ENCODE measurements around the gene ZNF549.

The ZNF549 gene

DNA sequence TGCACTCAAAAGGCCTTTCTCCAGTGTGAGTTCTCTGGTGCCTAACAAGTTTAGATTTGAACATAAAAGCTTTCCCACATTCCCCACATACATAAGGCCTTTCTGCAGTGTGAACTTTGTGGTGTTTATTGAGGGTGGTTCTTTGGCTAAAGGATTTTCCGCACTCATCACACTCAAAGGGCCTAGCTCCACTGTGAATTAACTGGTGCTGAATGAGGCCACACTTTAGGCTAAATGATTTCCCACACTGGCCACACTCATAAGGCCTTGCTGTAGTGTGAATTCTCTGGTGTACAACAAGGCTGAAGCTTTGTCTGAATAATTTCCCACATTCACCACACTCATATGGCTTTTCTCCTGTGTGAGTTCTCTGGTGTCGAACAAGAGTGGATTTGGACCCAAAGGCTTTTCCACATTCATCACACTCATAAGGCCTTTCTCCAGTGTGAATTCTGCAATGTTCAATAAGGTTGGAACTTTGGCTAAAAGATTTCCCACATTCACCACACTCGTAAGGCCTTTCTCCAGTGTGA, 45.3 kb downstream of the ZNF549 start:
- Histone ChIP-seq H3K4me3 (peak overlapping the region; percentile 18), H3K27ac (no peak overlapping the region)
- no peak for TF ChIP-seq CTCF (IDR thresholded peaks at IDR 0.05)
- DNase-seq (ENCODE audit: low spot score): no peak

DNA sequence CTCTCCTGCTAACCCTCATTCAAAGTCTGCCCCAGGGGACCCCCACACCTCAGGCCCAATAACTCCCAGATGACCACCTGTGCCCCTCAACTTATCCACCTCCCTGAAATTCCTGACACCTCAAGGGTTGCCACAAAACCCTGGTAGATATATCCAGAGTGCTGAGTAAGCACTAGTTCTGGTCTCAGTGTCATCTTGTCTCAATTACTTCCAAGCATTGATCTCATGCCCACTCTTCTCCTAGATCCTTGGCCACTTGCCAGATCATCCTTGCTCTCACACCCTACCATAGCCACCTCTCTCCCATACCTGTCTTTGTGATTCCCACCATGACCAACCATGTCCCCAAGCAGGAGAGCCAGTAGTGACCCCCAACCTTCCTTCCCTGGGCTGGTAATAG, 49.5 kb downstream of the ZNF549 start:
- no peak for DNase-seq (ENCODE audit: low spot score)
- H3K4me3 ChIP-seq: peak overlapping the region; percentile 25
- H3K27ac ChIP-seq: no peak overlapping the region
- no peak for TF ChIP-seq CTCF (IDR thresholded peaks at IDR 0.05)

- DNase-seq (ENCODE audit: low spot score): peak; percentile 97
- peak within 1 kb of the TSS; percentile 43 to 82 for H3K27ac ChIP-seq
- TF ChIP-seq CTCF (IDR thresholded peaks at IDR 0.05): no peak
- H3K4me3 ChIP-seq: peak within 1 kb of the TSS; percentile 98
Measured at GRCh38 chr19:57578487-57579205, 51.5 kb downstream of the ZNF549 start, which contains the start of gene ZNF416. ZNF416 (minus strand) TSS chr19:57578911; CDS start chr19:57578704, 207 bp downstream.

- Histone ChIP-seq H3K4me3 (peak overlapping the region; percentile 89), H3K27ac (no peak overlapping the region)
- no peak for TF ChIP-seq CTCF (IDR thresholded peaks at IDR 0.05)
- no peak for DNase-seq (ENCODE audit: low spot score)
Measured at GRCh38 chr19:57583104-57583520, 56.0 kb downstream of the ZNF549 start.

DNA sequence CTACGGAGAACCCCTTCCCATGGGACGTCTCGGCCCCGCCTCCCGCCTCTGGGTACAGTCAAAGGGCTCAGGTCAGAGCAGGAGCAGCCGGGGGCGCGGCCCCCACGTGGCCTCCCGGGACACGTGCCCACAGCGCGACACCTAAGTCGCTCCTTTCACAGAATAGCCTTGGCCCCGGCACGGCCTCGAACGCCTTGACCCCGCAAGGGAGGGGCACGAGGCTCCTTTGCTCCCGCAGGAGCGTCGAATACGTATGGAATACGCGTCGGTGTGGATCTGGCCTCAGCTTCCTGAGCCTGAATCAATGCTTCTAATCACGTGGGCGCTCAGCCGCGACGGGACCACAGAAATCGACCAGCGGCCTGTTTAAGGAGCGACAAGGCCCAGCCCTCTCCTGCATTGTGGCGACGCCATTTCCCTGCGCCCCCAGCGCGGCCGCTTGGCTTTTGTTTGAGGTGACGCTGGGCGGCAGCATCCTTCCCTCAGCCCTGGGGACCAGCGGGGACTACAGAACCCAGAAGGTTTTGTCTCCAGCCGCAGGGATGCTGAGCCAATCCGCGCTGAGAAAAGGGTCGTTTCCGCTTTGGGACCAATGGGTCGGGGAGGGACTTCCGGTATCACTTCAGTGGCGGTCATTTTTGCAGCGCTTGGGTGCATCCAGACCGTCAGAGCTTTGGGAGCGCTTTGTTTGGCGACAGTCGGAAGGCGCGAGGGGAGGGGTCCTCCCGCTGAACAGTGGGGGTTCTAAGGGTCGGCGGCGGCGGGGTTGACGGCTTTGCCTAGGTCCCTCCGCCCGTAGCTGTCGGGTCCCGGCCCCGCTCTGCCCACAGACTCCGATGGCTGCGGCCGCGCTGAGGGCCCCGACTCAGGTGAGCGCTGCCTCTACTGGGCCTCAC, 56.6 kb downstream of the ZNF549 start, which contains the start of gene ZIK1:
Gene ZIK1, plus strand, starts transcription at position 625 of the 896 bp plus-strand sequence. Its CDS starts 212 bp downstream, at position 837.
- peak; percentile 91 for DNase-seq (ENCODE audit: low spot score)
- Histone ChIP-seq H3K27ac (peak within 1 kb of the TSS in 1 of 2 donors; percentile 46), H3K4me3 (peak within 1 kb of the TSS; percentile 89)
- TF ChIP-seq CTCF (IDR thresholded peaks at IDR 0.05): no peak

DNA sequence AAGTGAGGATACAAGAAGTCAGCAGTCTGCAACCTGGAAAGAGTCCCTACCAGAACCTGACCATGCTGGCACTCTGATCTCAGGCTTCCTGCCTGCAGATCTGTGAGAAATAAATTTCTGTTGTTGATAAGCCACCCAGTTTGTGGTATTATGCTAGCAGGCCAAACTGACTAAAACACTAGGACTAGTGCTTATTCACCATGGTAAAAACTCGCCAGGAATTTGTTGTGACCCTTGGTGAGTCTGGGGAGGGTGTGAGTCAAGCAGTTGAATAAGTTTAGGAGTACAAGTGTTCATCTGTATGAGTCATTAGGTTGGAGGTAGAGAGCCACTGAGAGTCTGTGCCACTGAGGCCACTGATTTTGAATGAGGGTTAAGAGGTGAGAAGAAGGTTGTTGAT, 60.4 kb downstream of the ZNF549 start:
- Histone ChIP-seq H3K4me3 (no peak overlapping the region), H3K27ac (no peak overlapping the region)
- DNase-seq (ENCODE audit: low spot score): no peak
- TF ChIP-seq CTCF (IDR thresholded peaks at IDR 0.05): no peak
